Parathyroid adenoma (tissue), 2 donors: ENCODE results near the gene TACC2.
A peak's percentile ranks its signal among the peaks of the same experiment; 100 is the strongest.

Experiments
- H2AFZ ChIP-seq: fragments of 300-600 bp; sonication (generic); one replicate; pipeline ENCODE4 v1.7.0; 2017; ENCODE audit warnings: antibody characterized with exemption, mild to moderate bottlenecking
- H3K27ac ChIP-seq: fragments of 300-600 bp; sonication (generic); one replicate; pipeline ENCODE4 v1.7.0; 2017
- H3K27me3 ChIP-seq: fragments of 300-600 bp; sonication (generic); one replicate; pipeline ENCODE4 v1.7.0; 2017; ENCODE audit warnings: low read length; ENCODE audit not compliant: control insufficient read depth, insufficient read depth
- H3K36me3 ChIP-seq: fragments of 300-600 bp; sonication (generic); one replicate; pipeline ENCODE4 v1.7.0; 2017; ENCODE audit warnings: low read length; ENCODE audit not compliant: control insufficient read depth, insufficient read depth
- H3K4me1 ChIP-seq: fragments of 300-600 bp; sonication (generic); one replicate; pipeline ENCODE4 v1.7.0; 2017; ENCODE audit warnings: control low read depth
- H3K4me2 ChIP-seq: fragments of 300-600 bp; sonication (generic); one replicate; pipeline ENCODE4 v1.7.0; 2017; ENCODE audit warnings: low read length
- H3K4me3 ChIP-seq: fragments of 300-600 bp; sonication (generic); one replicate; pipeline ENCODE4 v1.7.0; 2017; ENCODE audit warnings: low read depth, low read length
- H3K79me2 ChIP-seq: fragments of 300-600 bp; sonication (generic); one replicate; pipeline ENCODE4 v1.7.0; 2017; ENCODE audit warnings: control low read depth
- H3K9ac ChIP-seq: fragments of 300-600 bp; sonication (generic); one replicate; pipeline ENCODE4 v1.7.0; 2017; ENCODE audit warnings: mild to moderate bottlenecking
- H3K9me3 ChIP-seq: fragments of 300-600 bp; sonication (generic); one replicate; pipeline ENCODE4 v1.7.0; 2017; ENCODE audit warnings: low read length; ENCODE audit not compliant: control insufficient read depth
- CTCF ChIP-seq: fragments of 300-600 bp; sonication (generic); IDR thresholded peaks from one replicate; pipeline ENCODE4 v1.7.0; 2017; ENCODE audit warnings: antibody characterized with exemption, mild to moderate bottlenecking
- donor health status: primary hyperparathyroidism.

Gene TACC2

DNA sequence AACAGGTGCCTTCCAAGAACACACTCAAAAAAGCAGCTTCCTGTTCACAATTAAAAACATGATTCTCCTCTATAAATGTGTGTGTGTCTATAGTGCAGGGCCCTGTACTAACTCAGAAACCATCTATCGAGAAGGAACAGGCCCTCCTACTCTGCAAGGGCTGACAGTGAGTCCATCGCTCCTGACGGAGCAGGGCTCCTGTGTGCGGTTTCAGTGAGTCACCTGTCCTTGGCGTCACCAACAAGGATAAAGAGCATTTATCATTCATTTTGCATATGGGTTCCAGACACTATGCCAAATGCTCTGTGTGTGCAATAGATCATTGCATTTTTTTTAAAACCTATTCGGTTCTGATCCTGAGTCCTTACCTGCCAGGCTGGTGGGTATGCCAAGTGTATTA is 63.7 kb downstream of the TACC2 start:
- H3K27me3 ChIP-seq: no peaks in the 10 kb centered on the region
- no peak for TF ChIP-seq CTCF
- no peaks in the 10 kb centered on the region for H3K36me3 ChIP-seq
- no peak overlapping the region for H3K9ac ChIP-seq
- peaks cover 3% of the 10 kb centered on the region for H3K4me1 ChIP-seq
- no peaks in the 10 kb centered on the region for H3K9me3 ChIP-seq
- no peaks in the 10 kb centered on the region for H3K79me2 ChIP-seq
- no peak overlapping the region for H3K4me3 ChIP-seq
- H3K27ac ChIP-seq: no peak overlapping the region
- no peak overlapping the region for H2AFZ ChIP-seq
- no peak overlapping the region for H3K4me2 ChIP-seq

- H3K9ac ChIP-seq: no peak overlapping the region
- no peak for TF ChIP-seq CTCF
- no peaks in the 10 kb centered on the region for H3K36me3 ChIP-seq
- H3K4me1 ChIP-seq: peaks cover 3% of the 10 kb centered on the region
- H3K9me3 ChIP-seq: no peaks in the 10 kb centered on the region
- H3K4me2 ChIP-seq: no peak overlapping the region
- peak overlapping the region; percentile 4 for H3K27ac ChIP-seq
- no peaks in the 10 kb centered on the region for H3K79me2 ChIP-seq
- H2AFZ ChIP-seq: no peak overlapping the region
- H3K4me3 ChIP-seq: no peak overlapping the region
- no peaks in the 10 kb centered on the region for H3K27me3 ChIP-seq
Observed at GRCh38 chr10:122053314-122053713, 64.4 kb downstream of the TACC2 start.

DNA sequence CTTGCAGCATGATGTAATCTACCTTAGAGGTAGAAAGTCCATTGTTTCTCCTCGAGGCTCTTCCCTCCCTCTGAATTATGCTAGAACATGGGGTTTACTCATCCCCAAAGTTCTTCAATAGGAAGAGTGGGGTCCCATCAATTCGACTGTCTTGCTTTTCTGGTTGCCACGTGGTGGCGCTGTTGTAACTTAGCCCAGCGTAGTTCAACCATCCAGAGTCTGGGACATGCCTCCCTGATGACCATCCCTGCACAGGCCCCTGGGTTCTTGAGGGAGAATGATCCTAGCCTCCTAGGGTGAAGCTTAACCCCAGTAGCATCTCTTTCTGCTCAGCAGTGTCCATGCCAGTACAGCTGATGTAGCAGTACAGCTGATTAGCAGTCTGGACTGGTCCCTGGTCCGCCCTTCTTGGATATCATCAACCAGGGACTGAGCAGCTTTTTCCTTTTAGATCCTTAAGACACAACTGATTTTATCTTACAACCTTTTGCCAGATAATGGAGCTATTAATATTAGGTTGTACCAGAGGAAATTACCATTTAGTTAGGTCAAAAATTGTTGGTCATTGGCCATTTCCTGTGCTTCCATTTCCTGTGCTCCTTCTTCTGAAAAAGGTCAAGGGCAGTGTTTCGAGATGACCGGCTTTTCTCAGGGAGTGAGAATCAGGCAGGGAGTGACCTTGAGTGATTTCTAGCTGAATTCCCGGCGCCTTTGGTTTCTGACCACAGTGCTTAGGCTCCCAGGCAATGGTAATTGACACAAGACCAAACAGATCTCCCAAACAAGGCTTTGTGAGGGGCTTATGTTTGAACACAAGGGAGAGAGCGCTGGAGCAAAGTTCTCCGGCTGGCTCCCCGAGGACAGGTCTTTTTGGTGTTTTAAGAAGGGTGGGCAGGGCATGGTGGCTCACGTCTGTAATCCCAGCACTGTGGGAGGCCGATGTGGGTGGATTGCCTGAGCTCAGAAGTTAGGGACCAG is 65.4 kb downstream of the TACC2 start:
- Histone ChIP-seq H3K27me3 (no peaks in the 10 kb centered on the region), H3K9me3 (no peaks in the 10 kb centered on the region), H3K79me2 (no peaks in the 10 kb centered on the region), H3K4me2 (no peak overlapping the region), H3K9ac (no peak overlapping the region), H2AFZ (no peak overlapping the region), H3K4me1 (peaks cover 3% of the 10 kb centered on the region), H3K36me3 (no peaks in the 10 kb centered on the region), H3K27ac (peak overlapping the region; percentile 16), H3K4me3 (no peak overlapping the region)
- TF ChIP-seq CTCF: peak; percentile 51

DNA sequence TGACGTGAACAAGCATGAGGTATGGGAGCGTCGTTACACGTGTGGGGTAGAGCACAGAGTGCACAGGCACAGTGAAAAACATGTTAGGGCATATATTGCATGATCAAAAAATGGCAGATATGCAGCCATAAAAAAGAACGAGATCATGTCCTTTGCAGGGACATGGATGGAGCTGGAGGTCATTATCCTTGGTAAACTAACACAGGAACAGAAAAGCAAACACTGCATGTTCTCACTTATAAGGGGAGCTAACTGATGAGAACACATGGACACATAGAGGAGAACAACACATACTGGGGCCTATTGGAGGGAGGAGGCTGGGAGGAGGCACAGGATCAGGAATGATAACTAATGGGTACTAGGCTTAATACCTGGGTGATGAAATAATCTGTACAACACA is 66.3 kb downstream of the TACC2 start:
- no peak overlapping the region for H3K9ac ChIP-seq
- H3K27me3 ChIP-seq: no peaks in the 10 kb centered on the region
- no peak for TF ChIP-seq CTCF
- peaks cover 3% of the 10 kb centered on the region for H3K4me1 ChIP-seq
- H3K4me2 ChIP-seq: no peak overlapping the region
- H3K27ac ChIP-seq: no peak overlapping the region
- H3K36me3 ChIP-seq: no peaks in the 10 kb centered on the region
- no peaks in the 10 kb centered on the region for H3K9me3 ChIP-seq
- no peak overlapping the region for H3K4me3 ChIP-seq
- no peak overlapping the region for H2AFZ ChIP-seq
- no peaks in the 10 kb centered on the region for H3K79me2 ChIP-seq
